Esophagus squamous epithelium (tissue), 5 donors: Measurements from ENCODE around the gene SPDYE2. TPM values are rescaled to one million over a fixed set of nuclear protein-coding genes. Genes with fewer than 3 reads are reported as not detected.
"Not testable (repeated sequence)": the region's sequence is repeated elsewhere in the genome, so short reads cannot be mapped to it uniquely, and the experiment has no call there.

Experiments
- DNase-seq: peaks from one replicate; lab custom pipeline; 2025; lab: John Stamatoyannopoulos, UW
- H3K27ac ChIP-seq, 4 donors: fragments of 200-600 bp; sonication (generic); one replicate each; pipeline ENCODE4 v1.5.1; 2016 to 2019; ENCODE audit warnings: mild to moderate bottlenecking in 1 of 4
- H3K27me3 ChIP-seq, 4 donors: fragments of 200-600 bp; sonication (generic); 1 replicate in 3 of 4; 2 replicates in 1 of 4; pipeline versions ENCODE4 v1.5.1 to v1.6.0; 2017 to 2021; ENCODE audit warnings: antibody characterized with exemption in 1 of 4
- H3K36me3 ChIP-seq, 3 donors: fragments of 200-600 bp; sonication (generic); one replicate each; pipeline ENCODE4 v1.5.1; 2016 to 2019
- H3K4me1 ChIP-seq, 3 donors: fragments of 200-600 bp; sonication (generic); one replicate each; pipeline ENCODE4 v1.5.1; 2017 to 2019
- H3K4me3 ChIP-seq, 4 donors: fragments of 200-600 bp; sonication (generic); 1 replicate in 3 of 4; 2 replicates in 1 of 4; pipeline ENCODE4 v1.5.1; 2016 to 2019; ENCODE audit warnings: mild to moderate bottlenecking in 2 of 4, moderate library complexity in 1 of 4
- H3K9me3 ChIP-seq, 3 donors: fragments of 200-600 bp; sonication (generic); one replicate each; pipeline ENCODE4 v1.5.1; 2016 to 2019
- WGBS, 2 donors: methylation state at CpG; one replicate each; pipeline ENCODE4 v1.1.5; 2018; 5-methylcytosine and 5-hydroxymethylcytosine counted together
- intact Hi-C: fragments of 100-400 bp; cut with DNase I; formaldehyde crosslinking; loops from one replicate; pipeline ENCODE4 v1.15.0; 2022
- total RNA-seq, 4 donors: library from RNA; depleted of rRNA; stranded (reverse); fragments of >200 nt; gene quantifications; one replicate each; pipeline ENCODE4 v1.1.0, GENCODE V29; 2016
- donor health status: DM: yes; HTN: yes; CAD: no.

The SPDYE2 gene
- total RNA-seq, 4 donors from 2014 or later, result not detected

- H3K9me3 ChIP-seq, intact Hi-C loops, H3K4me1 ChIP-seq, H3K36me3 ChIP-seq, H3K27ac ChIP-seq, H3K4me3 ChIP-seq, DNase-seq, H3K27me3 ChIP-seq: not testable (repeated sequence)
- no CpG with 5 or more reads among the region's 68 CpGs for WGBS, 2 donors
These were observed 42.8 kb downstream of the SPDYE2 start for GRCh38 chr7:102593637-102594334.

GRCh38 chr7:102596036-102596435, 45.0 kb downstream of the SPDYE2 start:
- H3K4me3 ChIP-seq, H3K9me3 ChIP-seq, intact Hi-C loops, H3K36me3 ChIP-seq, H3K27ac ChIP-seq, DNase-seq, H3K27me3 ChIP-seq, H3K4me1 ChIP-seq: not testable (repeated sequence)
- WGBS, 2 donors, result 86% methylated on average over 3 of the region's 10 CpGs; no CpG with 5 or more reads in 1 of the 2 donors

- no CpG with 5 or more reads among the region's 9 CpGs for WGBS, 2 donors
- DNase-seq, H3K27me3 ChIP-seq, H3K27ac ChIP-seq, H3K36me3 ChIP-seq, H3K9me3 ChIP-seq, H3K4me3 ChIP-seq, intact Hi-C loops, H3K4me1 ChIP-seq: not testable (repeated sequence)
These were observed 48.7 kb downstream of the SPDYE2 start for GRCh38 chr7:102599699-102600098.

GRCh38 chr7:102602317-102602716, 51.3 kb downstream of the SPDYE2 start:
- WGBS, 2 donors, result no CpG with 5 or more reads among the region's 12 CpGs
- H3K9me3 ChIP-seq, DNase-seq, H3K27me3 ChIP-seq, H3K4me3 ChIP-seq, H3K36me3 ChIP-seq, intact Hi-C loops, H3K27ac ChIP-seq, H3K4me1 ChIP-seq: not testable (repeated sequence)

- WGBS, 2 donors, result no CpG with 5 or more reads among the region's 19 CpGs
- intact Hi-C loops, H3K4me3 ChIP-seq, H3K36me3 ChIP-seq, H3K27ac ChIP-seq, DNase-seq, H3K27me3 ChIP-seq, H3K4me1 ChIP-seq, H3K9me3 ChIP-seq: not testable (repeated sequence)
These were observed 53.6 kb downstream of the SPDYE2 start for GRCh38 chr7:102604431-102605145.

GRCh38 chr7:102606848-102607247, 55.8 kb downstream of the SPDYE2 start:
- DNase-seq, H3K9me3 ChIP-seq, H3K4me1 ChIP-seq, intact Hi-C loops, H3K27ac ChIP-seq, H3K4me3 ChIP-seq, H3K27me3 ChIP-seq, H3K36me3 ChIP-seq: not testable (repeated sequence)
- WGBS, 2 donors, result no CpG with 5 or more reads among the region's 5 CpGs

- no CpG with 5 or more reads among the region's 10 CpGs for WGBS, 2 donors
- intact Hi-C loops, result not testable (repeated sequence)
These were observed 58.7 kb downstream of the SPDYE2 start for GRCh38 chr7:102609734-102610133.

GRCh38 chr7:102610441-102610840, 59.4 kb downstream of the SPDYE2 start:
- H3K27ac ChIP-seq, H3K36me3 ChIP-seq, H3K9me3 ChIP-seq, H3K4me1 ChIP-seq, DNase-seq, H3K4me3 ChIP-seq, H3K27me3 ChIP-seq, intact Hi-C loops: not testable (repeated sequence)
- 27% methylated on average over 2 of the region's 7 CpGs; no CpG with 5 or more reads in 1 of the 2 donors for WGBS, 2 donors

More at GRCh38 chr7:102609734-102610133, 58.7 kb downstream of the SPDYE2 start:
- H3K36me3 ChIP-seq, H3K27me3 ChIP-seq, H3K4me3 ChIP-seq, DNase-seq, H3K9me3 ChIP-seq, H3K4me1 ChIP-seq, H3K27ac ChIP-seq: not testable (repeated sequence)

- H3K4me1 ChIP-seq, H3K27me3 ChIP-seq, intact Hi-C loops, H3K36me3 ChIP-seq, H3K27ac ChIP-seq, H3K9me3 ChIP-seq, DNase-seq, H3K4me3 ChIP-seq: not testable (repeated sequence)
- no CpG with 5 or more reads among the region's 30 CpGs for WGBS, 2 donors
These were observed 60.1 kb downstream of the SPDYE2 start for GRCh38 chr7:102611013-102611674.

- H3K36me3 ChIP-seq, H3K9me3 ChIP-seq, intact Hi-C loops, H3K4me1 ChIP-seq, H3K27me3 ChIP-seq, DNase-seq: not testable (repeated sequence)
- Histone ChIP-seq H3K27ac (peak overlapping the region in 2 of 4 donors; percentile 45 to 68), H3K4me3 (peak overlapping the region in 1 of 4 donors; percentile 7)
- 36% methylated on average over 5 of the region's 10 CpGs; no CpG with 5 or more reads in 1 of the 2 donors for WGBS, 2 donors
These were observed 60.8 kb downstream of the SPDYE2 start for GRCh38 chr7:102611675-102612325.
